Measurements from ENCODE around the gene ZSCAN30. TPM values are rescaled to one million over a fixed set of nuclear protein-coding genes. Genes with fewer than 3 reads are reported as not detected.
A peak's percentile ranks its signal among the peaks of the same experiment; 100 is the strongest.

Gene ZSCAN30
- total RNA-seq, 1 donor from 2014 or later, result 10.0 TPM

GRCh38 chr18:35247412-35248249 is 42.4 kb downstream of the ZSCAN30 start:
- DNase-seq (ENCODE audit: low read depth) (no peak), FAIRE-seq (no peak)
- Histone ChIP-seq H3K27me3 (ENCODE audit: control insufficient read depth, insufficient read depth, low read length) (no peaks in the 10 kb centered on the region), H3K36me3 (ENCODE audit: control insufficient read depth, insufficient read depth, low read length) (peaks cover 21% of the 10 kb centered on the region), H3K4me3 (ENCODE audit: low read depth, low read length) (no peak overlapping the region)
- TF ChIP-seq CTCF (IDR thresholded peaks at IDR 0.05; ENCODE audit: insufficient read depth, low read length, severe bottlenecking), result no peak

GRCh38 chr18:35246831-35247230 is 43.2 kb downstream of the ZSCAN30 start:
- TF ChIP-seq CTCF (IDR thresholded peaks at IDR 0.05; ENCODE audit: insufficient read depth, low read length, severe bottlenecking), result no peak
- FAIRE-seq (peak; percentile 60), DNase-seq (ENCODE audit: low read depth) (no peak)
- H3K36me3 ChIP-seq (ENCODE audit: control insufficient read depth, insufficient read depth, low read length), result peaks cover 21% of the 10 kb centered on the region
- no peaks in the 10 kb centered on the region for H3K27me3 ChIP-seq (ENCODE audit: control insufficient read depth, insufficient read depth, low read length)
- H3K4me3 ChIP-seq (ENCODE audit: low read depth, low read length), result no peak overlapping the region

GRCh38 chr18:35245719-35246317 is 44.2 kb downstream of the ZSCAN30 start:
- no peak for TF ChIP-seq CTCF (IDR thresholded peaks at IDR 0.05; ENCODE audit: insufficient read depth, low read length, severe bottlenecking)
- Histone ChIP-seq H3K4me3 (ENCODE audit: low read depth, low read length) (no peak overlapping the region), H3K27me3 (ENCODE audit: control insufficient read depth, insufficient read depth, low read length) (no peaks in the 10 kb centered on the region), H3K36me3 (ENCODE audit: control insufficient read depth, insufficient read depth, low read length) (peaks cover 21% of the 10 kb centered on the region)
- DNase-seq (ENCODE audit: low read depth) (no peak), FAIRE-seq (no peak)

GRCh38 chr18:35244671-35245070 is 45.4 kb downstream of the ZSCAN30 start:
- Histone ChIP-seq H3K36me3 (ENCODE audit: control insufficient read depth, insufficient read depth, low read length) (peaks cover 21% of the 10 kb centered on the region), H3K4me3 (ENCODE audit: low read depth, low read length) (no peak overlapping the region), H3K27me3 (ENCODE audit: control insufficient read depth, insufficient read depth, low read length) (no peaks in the 10 kb centered on the region)
- FAIRE-seq, result no peak
- no peak for DNase-seq (ENCODE audit: low read depth)
- TF ChIP-seq CTCF (IDR thresholded peaks at IDR 0.05; ENCODE audit: insufficient read depth, low read length, severe bottlenecking), result no peak

- peaks cover 20% of the 10 kb centered on the region for H3K36me3 ChIP-seq (ENCODE audit: control insufficient read depth, insufficient read depth, low read length)
- TF ChIP-seq CTCF (IDR thresholded peaks at IDR 0.05; ENCODE audit: insufficient read depth, low read length, severe bottlenecking), result no peak
- no peak for FAIRE-seq
- H3K27me3 ChIP-seq (ENCODE audit: control insufficient read depth, insufficient read depth, low read length), result no peaks in the 10 kb centered on the region
- no peak overlapping the region for H3K4me3 ChIP-seq (ENCODE audit: low read depth, low read length)
- DNase-seq (ENCODE audit: low read depth), result no peak
Measured at GRCh38 chr18:35242426-35242825, 47.6 kb downstream of the ZSCAN30 start.
